ENCODE data around the gene NEMP1. TPM values are rescaled to one million over a fixed set of nuclear protein-coding genes. Genes with fewer than 3 reads are reported as not detected.

NEMP1 gene
- total and polyA plus RNA-seq, 10 of the 15 experiments (the other 5 are each of a cell fraction or from before 2014, with no cell fraction given) = 4.0 to 45.9 (median 19.8) TPM

DNA sequence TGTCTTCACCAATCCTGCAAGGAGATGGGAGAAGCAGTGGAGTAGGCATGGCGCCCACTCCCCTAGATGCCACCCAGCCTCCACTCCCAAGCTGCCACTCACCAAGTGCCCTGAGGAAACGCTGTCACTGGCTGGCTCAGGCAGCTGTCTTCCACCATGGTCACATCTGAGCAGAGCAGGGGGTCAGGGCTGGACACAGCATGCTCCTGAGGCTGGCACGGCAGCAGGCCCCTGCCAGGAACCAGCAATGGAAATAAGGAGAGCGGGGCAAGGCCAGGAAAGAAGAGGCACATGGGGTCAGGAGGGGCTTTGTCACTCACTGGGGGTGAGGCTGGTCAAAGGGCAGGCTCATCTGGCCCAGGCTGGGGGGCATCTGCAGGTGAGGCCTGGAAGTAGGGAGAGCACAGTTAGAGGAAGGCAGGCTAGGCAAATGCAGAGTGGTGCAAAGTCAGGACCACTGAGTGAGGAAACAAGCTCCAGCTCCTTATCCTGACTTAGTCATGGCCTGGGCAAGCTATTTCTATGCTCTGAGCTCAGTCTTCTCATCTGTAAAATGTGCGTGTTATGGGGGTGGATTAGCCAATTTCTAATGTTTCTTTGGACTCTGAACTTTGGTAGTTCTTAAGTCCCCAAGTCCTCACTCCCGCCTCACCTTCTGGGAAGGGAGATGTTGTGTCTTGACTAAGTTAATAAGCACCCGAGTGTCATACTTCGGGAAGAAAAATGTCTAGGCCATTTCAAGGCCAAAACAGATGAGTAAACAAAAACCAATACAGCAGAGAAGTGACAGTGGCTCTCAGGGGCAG lies 18.4 kb upstream of the NEMP1 start (continued):
- TF ChIP-seq ETV6 (conservative IDR thresholded peaks at IDR 0.05 in 1 of 2, IDR thresholded peaks at IDR 0.05 in 1 of 2; ENCODE audit: borderline replicate concordance in 1 of 2, low read depth in 1 of 2) (no peak), STAT3 (IDR thresholded peaks at IDR 0.05; ENCODE audit: low read depth, low read length) (no peak), FOS (IDR thresholded peaks at IDR 0.05; ENCODE audit: borderline replicate concordance, extremely low read depth, insufficient read length) (no peak)

DNA sequence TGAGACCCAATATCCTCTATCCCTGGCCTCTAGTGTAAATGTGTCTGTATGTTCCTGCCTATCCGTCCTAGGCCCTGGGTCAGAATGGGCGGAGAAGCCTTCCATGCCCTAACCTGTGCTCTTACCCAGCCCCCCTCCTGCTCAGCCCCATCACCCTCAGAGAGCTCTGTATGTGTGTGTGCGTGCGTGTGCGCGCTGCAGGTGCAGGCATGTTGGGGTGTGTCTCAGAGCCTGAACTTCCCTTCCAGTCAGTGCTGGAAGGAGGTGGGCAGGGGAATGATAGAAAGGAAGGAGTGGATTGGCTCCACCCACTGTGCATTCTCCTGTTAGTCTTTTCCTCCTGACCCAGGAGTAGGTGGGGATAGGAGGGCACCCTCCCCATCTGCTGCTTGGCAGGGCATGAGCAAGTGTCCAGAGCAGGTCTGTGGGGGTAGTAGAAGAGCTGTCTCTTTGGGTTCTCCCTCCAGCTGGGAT lies 17.5 kb upstream of the NEMP1 start:
- H2AFZ ChIP-seq (ENCODE audit: control insufficient read depth, low read depth, low read length) = no peak overlapping the region
- ChIA-PET RAD21 (ENCODE audit: unreplicated experiment) (interaction anchor here (0.8 to 5.1 kb wide), 2 partner anchors 14 to 338 kb away, joined by 3 to 125 read pairs; partner anchors contain the start of gene STAT6), POLR2A (interaction anchor here (2.0 to 7.6 kb wide), 3 partner anchors 15 to 24 kb away, joined by 7 to 74 read pairs (median 35); partner anchors contain the start of genes NEMP1 and STAT6), CTCF (interaction anchor here (0.7 to 4.2 kb wide), 5 partner anchors 11 to 31 kb away, joined by 3 to 22 read pairs (median 3); partner anchors contain the start of gene STAT6), SMC1A (ENCODE audit: uncharacterized antibody, unreplicated experiment) (interaction anchor here (9.2 to 10.4 kb wide), 2 partner anchors 13 to 25 kb away, joined by 120 to 169 read pairs; partner anchors contain the start of gene STAT6)
- peak overlapping the region; percentile 38; the same call in 1 of the 2 replicates for H3K27ac ChIP-seq (ENCODE audit: control insufficient read depth, insufficient read depth)
- no peaks in the 10 kb centered on the region for H3K27me3 ChIP-seq (replicated peaks in 1 of 2; ENCODE audit: control insufficient read depth in 2 of 2, insufficient read depth in 2 of 2, low read length in 1 of 2)
- no peaks in the 10 kb centered on the region for H3K9me3 ChIP-seq (replicated peaks; ENCODE audit: control insufficient read depth, insufficient read depth, low read length)
- TF ChIP-seq CHD4 (IDR thresholded peaks at IDR 0.05) = no peak
- 0 out of 2 replicates have a peak, but pooled peaks have one; percentile 10 for TF ChIP-seq SMAD5 (IDR thresholded peaks at IDR 0.05; ENCODE audit: low read depth)
- no peak for TF ChIP-seq ATF7 (IDR thresholded peaks at IDR 0.05; ENCODE audit: low read depth)
- TF ChIP-seq, protein P1, sequence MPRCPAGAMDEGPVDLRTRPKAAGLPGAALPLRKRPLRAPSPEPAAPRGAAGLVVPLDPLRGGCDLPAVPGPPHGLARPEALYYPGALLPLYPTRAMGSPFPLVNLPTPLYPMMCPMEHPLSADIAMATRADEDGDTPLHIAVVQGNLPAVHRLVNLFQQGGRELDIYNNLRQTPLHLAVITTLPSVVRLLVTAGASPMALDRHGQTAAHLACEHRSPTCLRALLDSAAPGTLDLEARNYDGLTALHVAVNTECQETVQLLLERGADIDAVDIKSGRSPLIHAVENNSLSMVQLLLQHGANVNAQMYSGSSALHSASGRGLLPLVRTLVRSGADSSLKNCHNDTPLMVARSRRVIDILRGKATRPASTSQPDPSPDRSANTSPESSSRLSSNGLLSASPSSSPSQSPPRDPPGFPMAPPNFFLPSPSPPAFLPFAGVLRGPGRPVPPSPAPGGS (IDR thresholded peaks at IDR 0.05; ENCODE audit: borderline replicate concordance, insufficient read depth, low read depth, low read length, poor library complexity, severe bottlenecking) = peak; percentile 25
- no peak for TF ChIP-seq CEBPB (IDR thresholded peaks at IDR 0.05; ENCODE audit: borderline replicate concordance in 1 of 2, low read depth in 2 of 2, low read length in 2 of 2)
- TF ChIP-seq POLR2A (IDR thresholded peaks at IDR 0.05; ENCODE audit: low read depth, low read length) = peak; percentile 56
- no peak overlapping the region for H3K4me2 ChIP-seq (ENCODE audit: control insufficient read depth, insufficient read depth)
- peaks cover 15 to 34% of the 10 kb centered on the region in 2 experiments for H3K36me3 ChIP-seq (ENCODE audit: control insufficient read depth in 2 of 2, insufficient read depth in 2 of 2, low read length in 1 of 2)
- in situ Hi-C loops (cut with MboI) (no loop called here), intact Hi-C loops (cut with micrococcal nuclease; ENCODE audit: unreplicated experiment) (no loop called here)
- BruUV-seq (replicated peaks) = no TSS peak
- no peak for DNase-seq (ENCODE audit: low read depth, low spot score)
- WGBS (ENCODE audit: insufficient coverage, insufficient replicate concordance, low lambda C conversion rate, missing lambda C conversion rate) = 93% methylated on average over 6 of the region's 6 CpGs
- no peak overlapping the region for H3K4me3 ChIP-seq
- no peak for ATAC-seq
- H3K4me1 ChIP-seq (ENCODE audit: control insufficient read depth, insufficient read depth, low read length) = peaks cover 28% of the 10 kb centered on the region
- H4K20me1 ChIP-seq (ENCODE audit: control insufficient read depth, insufficient read depth) = no peaks in the 10 kb centered on the region
- no peak overlapping the region for H3K9ac ChIP-seq (ENCODE audit: control insufficient read depth, insufficient read depth, low read length)
- H3K79me2 ChIP-seq (ENCODE audit: control insufficient read depth, insufficient read depth, low read length) = peaks cover 14% of the 10 kb centered on the region
- FAIRE-seq = no peak
